HG02870 (cell line): ENCODE results near the gene GBP7.
"Not testable (repeated sequence)": the region's sequence is repeated elsewhere in the genome, so short reads cannot be mapped to it uniquely, and the experiment has no call there.

ENCODE experiments used
- ATAC-seq: cut with Tn5 transposase; IDR thresholded peaks from one replicate; pipeline ENCODE4 v1.9.1; 2021; ENCODE audit warnings: mild to moderate bottlenecking, moderate library complexity; ENCODE audit not compliant: unreplicated experiment

Gene GBP7, protein sequence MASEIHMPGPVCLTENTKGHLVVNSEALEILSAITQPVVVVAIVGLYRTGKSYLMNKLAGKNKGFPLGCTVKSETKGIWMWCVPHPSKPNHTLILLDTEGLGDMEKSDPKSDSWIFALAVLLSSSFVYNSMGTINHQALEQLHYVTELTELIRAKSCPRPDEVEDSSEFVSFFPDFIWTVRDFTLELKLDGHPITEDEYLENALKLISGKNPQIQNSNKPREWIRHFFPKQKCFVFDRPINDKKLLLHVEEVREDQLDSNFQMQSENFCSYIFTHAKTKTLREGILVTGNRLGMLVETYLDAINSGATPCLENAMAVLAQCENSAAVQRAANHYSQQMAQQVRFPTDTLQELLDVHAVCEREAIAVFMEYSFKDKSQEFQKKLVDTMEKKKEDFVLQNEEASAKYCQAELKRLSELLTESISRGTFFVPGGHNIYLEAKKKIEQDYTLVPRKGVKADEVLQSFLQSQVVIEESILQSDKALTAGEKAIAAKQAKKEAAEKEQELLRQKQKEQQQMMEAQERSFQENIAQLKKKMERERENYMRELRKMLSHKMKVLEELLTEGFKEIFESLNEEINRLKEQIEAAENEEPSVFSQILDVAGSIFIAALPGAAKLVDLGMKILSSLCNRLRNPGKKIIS

DNA sequence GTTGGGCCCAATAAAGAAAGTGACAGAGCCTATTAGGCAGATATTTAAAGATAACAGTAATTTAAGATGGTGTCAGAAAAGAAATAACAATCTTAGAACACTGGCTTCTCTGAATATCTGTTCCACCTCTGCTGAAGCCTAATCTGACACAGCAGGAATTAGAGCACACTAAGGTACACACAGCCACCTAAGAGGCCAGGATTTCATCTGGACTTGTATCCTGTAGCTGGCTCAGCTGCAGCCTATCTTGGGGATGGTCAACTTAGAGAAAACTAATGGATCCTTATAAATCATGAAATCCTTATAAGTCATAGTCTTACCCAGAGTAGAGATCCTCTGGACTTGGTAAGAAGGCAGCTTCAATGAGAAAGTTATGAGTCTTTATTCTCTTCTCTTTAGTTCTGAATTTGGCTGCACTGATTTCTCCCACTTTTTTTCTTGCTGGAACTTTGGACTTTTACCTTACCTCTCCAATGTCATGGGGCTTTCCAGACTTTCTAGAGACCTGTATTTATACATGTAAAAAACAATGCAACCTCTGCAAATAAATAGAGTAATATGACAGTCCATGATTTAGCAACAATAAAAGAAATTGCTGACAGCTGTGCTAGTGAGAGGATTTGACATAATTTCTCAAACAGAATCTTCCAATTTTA, at the start of gene GBP7:
Gene GBP7, minus strand, starts transcription at position 403 of the 656 bp plus-strand sequence. CDS start 4,068 bp downstream, outside the sequence.
- no peak for ATAC-seq

GRCh38 chr1:89221341-89221740, 45.5 kb upstream of the GBP7 start:
- no peak for ATAC-seq

DNA sequence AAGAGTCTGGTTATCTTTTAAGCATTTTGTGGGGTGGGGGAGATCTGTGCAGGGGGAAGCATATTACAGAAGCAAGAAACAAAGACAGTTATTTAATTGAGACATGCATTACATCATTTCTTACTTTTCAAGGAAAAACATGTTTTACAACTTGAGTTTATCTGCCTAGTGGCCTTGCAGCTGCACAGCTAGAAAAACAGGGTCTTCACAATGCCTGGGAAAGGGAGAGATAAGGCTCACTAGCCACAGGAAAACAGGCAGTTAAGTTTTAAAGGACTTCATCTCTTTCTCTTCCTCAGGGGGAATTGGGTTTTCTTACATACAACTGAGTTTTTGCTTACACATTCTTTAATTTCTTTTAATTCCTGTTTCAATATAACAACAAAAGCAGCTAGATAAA, 44.0 kb upstream of the GBP7 start:
- not testable (repeated sequence) for ATAC-seq

- ATAC-seq = not testable (repeated sequence)
Observed at GRCh38 chr1:89218941-89219340, 43.1 kb upstream of the GBP7 start.

DNA sequence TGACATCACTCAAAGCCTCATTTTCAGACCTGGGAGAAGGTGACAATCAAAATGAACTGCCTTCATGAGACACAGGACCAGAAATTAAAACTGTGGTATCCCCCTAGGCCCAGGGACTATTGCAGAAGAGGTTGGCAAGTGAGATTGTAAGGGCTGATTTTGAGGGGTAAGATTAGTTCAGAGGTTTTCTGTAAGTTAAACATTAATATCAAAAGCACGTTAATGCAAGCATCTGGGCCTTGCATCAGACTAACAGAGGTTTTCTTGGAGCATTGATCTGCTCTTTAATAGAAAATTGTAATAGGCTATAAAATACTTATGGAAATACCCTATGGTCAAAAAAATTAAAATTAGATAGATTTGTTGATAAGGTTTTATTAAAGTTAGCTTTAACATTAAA, 37.5 kb upstream of the GBP7 start:
- ATAC-seq = no peak

DNA sequence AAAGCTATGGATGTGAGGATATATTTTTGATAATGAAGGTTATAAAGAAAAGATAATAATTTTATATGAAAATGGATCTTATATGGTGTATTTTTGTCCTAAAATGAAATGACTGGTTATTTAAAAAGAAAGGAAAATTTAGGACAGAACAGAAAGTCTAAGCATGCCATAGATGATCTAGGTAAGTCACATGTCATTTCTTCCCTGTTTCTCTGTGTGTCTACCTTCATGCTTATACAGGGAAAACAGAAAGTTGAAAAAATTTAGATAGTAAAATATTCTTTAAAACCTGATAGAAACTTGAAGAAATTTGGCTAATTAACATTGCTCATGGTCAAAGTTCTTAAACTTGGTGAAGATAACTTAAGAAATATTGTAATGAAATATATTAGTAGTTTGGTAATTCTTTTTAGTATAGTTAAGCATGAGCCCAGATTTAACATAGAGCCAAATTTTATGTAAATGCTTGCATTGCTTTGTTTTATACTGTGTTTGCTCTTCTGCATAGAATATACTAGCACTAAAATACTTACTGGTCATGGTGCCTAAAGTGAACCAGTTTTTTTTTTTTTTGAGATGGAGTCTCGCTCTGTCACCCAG, 35.3 kb upstream of the GBP7 start:
- no peak for ATAC-seq

GRCh38 chr1:89206373-89206772, 30.6 kb upstream of the GBP7 start:
- no peak for ATAC-seq

DNA sequence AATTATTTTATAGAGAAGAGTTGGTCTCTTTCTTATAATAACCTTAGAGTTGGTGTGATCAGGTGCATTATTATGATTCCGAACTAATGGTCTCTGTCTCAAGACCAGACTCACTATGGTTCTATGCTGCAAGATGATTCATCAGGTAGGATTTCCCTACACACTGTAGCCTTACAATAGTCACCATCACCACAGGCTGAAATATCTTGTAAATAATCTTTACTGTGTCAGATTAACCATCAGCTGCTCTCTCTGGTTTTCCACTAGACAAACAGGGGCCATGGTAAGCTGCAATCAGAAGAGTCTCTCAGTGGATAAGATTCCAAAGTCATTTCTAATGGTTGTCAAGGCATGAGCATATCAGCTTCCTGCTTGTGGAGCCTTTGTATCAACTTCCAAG, 27.4 kb upstream of the GBP7 start:
- no peak for ATAC-seq

DNA sequence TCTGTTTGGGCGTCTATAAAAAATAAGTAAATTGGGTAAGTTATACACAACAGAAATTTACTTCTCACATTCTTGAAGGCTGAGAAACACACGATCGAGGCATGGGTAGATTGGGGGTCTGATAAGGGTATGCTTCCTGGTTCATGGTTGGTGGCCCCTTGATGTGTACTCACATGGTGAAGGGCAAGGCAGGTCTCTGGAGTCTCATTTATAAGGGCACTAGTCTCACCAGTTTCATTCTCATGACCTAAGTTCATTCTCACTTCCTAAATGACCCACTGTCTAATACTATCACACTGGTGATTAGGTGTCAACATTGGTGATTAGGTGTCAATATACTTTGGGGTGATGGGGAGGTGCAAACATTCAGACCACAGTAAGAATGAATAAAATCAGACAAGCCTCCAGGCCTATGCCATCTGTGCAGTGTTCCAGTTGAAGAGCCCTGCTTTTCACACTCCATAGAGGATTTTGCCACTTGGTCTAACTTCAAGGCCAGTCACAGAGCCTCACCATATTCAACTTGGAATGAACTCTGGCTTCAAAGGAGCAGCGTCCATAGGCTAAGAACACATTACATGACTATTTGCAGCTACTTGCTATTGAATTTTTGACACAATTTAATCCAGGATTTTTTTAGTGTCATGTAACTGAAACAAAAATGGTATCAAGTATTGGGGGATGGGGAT, 25.4 kb upstream of the GBP7 start:
- ATAC-seq = peak; percentile 59

- ATAC-seq = no peak
Observed at GRCh38 chr1:89200663-89201062, 24.9 kb upstream of the GBP7 start.

DNA sequence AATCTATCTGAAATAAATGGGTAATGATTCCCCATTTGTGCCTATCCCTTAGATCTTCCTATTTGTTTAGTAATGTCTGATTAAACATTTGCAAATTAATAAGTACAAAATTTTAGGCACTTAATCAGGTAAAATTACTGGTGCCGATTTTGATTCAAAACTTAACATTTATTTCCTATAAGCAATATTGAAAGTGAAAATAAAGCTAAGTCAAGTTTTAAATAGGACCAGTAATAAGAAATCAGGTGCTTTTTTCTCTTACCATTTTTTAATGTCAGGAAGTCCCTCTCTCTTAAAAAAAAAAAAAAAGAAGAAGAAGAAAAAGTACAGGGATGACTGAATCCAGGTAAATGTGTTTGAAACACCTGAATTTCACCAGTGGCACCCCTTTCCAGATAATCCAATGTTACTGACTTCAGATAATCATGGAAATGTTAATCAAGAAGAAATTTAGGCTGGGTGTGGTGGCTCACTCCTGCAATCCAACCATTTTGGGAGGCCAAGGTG, 23.8 kb upstream of the GBP7 start:
- ATAC-seq = no peak

GRCh38 chr1:89198491-89199072, 22.8 kb upstream of the GBP7 start, which contains the start of gene GBP4:
Gene GBP4, minus strand, starts transcription at chr1:89198942. Its CDS starts 108 bp downstream, at chr1:89198834.
- peak; percentile 58 for ATAC-seq

GRCh38 chr1:89198081-89198480, 22.3 kb upstream of the GBP7 start:
- no peak for ATAC-seq

GRCh38 chr1:89195476-89195875, 19.7 kb upstream of the GBP7 start:
- ATAC-seq = no peak

- no peak for ATAC-seq
Observed at GRCh38 chr1:89191314-89191713, 15.5 kb upstream of the GBP7 start.

- no peak for ATAC-seq
Observed at GRCh38 chr1:89190017-89190416, 14.2 kb upstream of the GBP7 start.

DNA sequence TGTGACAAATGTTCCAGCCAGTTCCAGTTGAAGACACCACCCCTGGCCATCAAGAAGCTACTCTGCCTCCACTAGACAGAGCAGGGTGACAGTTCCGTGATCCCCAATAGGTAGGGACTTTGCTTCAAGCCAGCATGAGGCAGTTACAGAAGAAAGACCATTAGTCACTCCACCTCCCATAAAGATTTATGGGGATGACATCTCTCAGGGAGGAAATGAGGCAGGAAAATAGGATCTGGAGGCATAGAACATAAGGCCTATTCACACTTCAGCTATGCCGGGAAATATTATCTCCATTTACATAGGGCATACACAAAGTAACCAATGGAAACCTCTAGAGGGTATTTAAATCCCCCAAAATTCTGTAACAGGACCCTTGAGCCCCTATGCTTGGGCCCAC, 3.5 kb upstream of the GBP7 start:
- ATAC-seq = no peak

GRCh38 chr1:89176971-89177370, 1.2 kb upstream of the GBP7 start:
- ATAC-seq = no peak

- no peak for ATAC-seq
Observed at GRCh38 chr1:89174491-89174890, 1.3 kb downstream of the GBP7 start.

GRCh38 chr1:89172468-89173143, 3.2 kb downstream of the GBP7 start:
- ATAC-seq = no peak
